H9 (cell line): ENCODE results near the gene TANC2. TPM values are rescaled to one million over a fixed set of nuclear protein-coding genes. Genes with fewer than 3 reads are reported as not detected.

Source experiments
- DNase-seq: peaks from one replicate; pipeline ENCODE4 v3.0.0-alpha.2; 2017
- H2AFZ ChIP-seq: one replicate; pipeline ENCODE4 v1.6.1; 2013; ENCODE audit warnings: mild to moderate bottlenecking, low read length, control low read depth, moderate library complexity
- H2AK5ac ChIP-seq: 2 replicates; pipeline ENCODE4 v1.6.1; 2013; ENCODE audit warnings: low read length, control low read depth, mixed read lengths; ENCODE audit not compliant: insufficient read length
- H2BK120ac ChIP-seq: one replicate; pipeline ENCODE4 v1.6.1; 2013; ENCODE audit warnings: low read depth, mild to moderate bottlenecking, low read length, control low read depth, inconsistent platforms; ENCODE audit not compliant: poor library complexity, severe bottlenecking
- H2BK12ac ChIP-seq: 2 replicates; pipeline ENCODE4 v1.6.1; 2013; ENCODE audit warnings: low read length, control low read depth, mixed read lengths, low read depth; ENCODE audit not compliant: insufficient read length
- H2BK15ac ChIP-seq: 2 replicates; pipeline ENCODE4 v1.6.1; 2013; ENCODE audit warnings: low read depth, low read length, control low read depth
- H2BK20ac ChIP-seq: one replicate; pipeline ENCODE4 v1.6.1; 2013; ENCODE audit warnings: low read depth, mild to moderate bottlenecking, low read length, control low read depth, inconsistent platforms; ENCODE audit not compliant: poor library complexity, severe bottlenecking
- H2BK5ac ChIP-seq: 2 replicates; pipeline ENCODE4 v1.6.1; 2013; ENCODE audit warnings: low read length, control low read depth, mixed read lengths; ENCODE audit not compliant: insufficient read length
- H3K14ac ChIP-seq: 2 replicates; pipeline ENCODE4 v1.6.1; 2013; ENCODE audit warnings: low read length, control low read depth; ENCODE audit not compliant: insufficient read depth
- H3K18ac ChIP-seq: 2 replicates; pipeline ENCODE4 v1.6.1; 2013; ENCODE audit warnings: low read depth, mild to moderate bottlenecking, mixed read lengths, low read length, control low read depth; ENCODE audit not compliant: insufficient read length
- H3K23ac ChIP-seq: 2 replicates; pipeline ENCODE4 v1.6.1; 2013; ENCODE audit warnings: low read length, control low read depth, mixed read lengths, low read depth; ENCODE audit not compliant: insufficient read length
- H3K23me2 ChIP-seq: 2 replicates; pipeline ENCODE4 v1.6.1; 2013; ENCODE audit warnings: low read depth, mild to moderate bottlenecking, mixed read lengths, low read length, control low read depth; ENCODE audit not compliant: insufficient read length, poor library complexity, severe bottlenecking
- H3K27ac ChIP-seq: 2 replicates; pipeline ENCODE4 v1.5.1; 2013; ENCODE audit warnings: low read length, control low read depth, mixed read lengths, low read depth; ENCODE audit not compliant: insufficient read length
- H3K27me3 ChIP-seq: 2 replicates; pipeline ENCODE4 v1.6.1; 2013; ENCODE audit warnings: low read length, control low read depth, inconsistent platforms; ENCODE audit not compliant: insufficient read depth
- H3K4ac ChIP-seq: 2 replicates; pipeline ENCODE4 v1.6.1; 2013; ENCODE audit warnings: low read depth, mild to moderate bottlenecking, control low read depth, inconsistent platforms, low read length, moderate library complexity
- H3K4me1 ChIP-seq: 2 replicates; pipeline ENCODE4 v1.6.1; 2013; ENCODE audit warnings: low read length, control low read depth, inconsistent platforms; ENCODE audit not compliant: insufficient read depth
- H3K4me2 ChIP-seq: 2 replicates; pipeline ENCODE4 v1.6.1; 2013; ENCODE audit warnings: low read length, control low read depth, mixed read lengths; ENCODE audit not compliant: insufficient read length, insufficient read depth
- H3K56ac ChIP-seq: 2 replicates; pipeline ENCODE4 v1.6.1; 2013; ENCODE audit warnings: low read depth, mild to moderate bottlenecking, mixed read lengths, low read length, control low read depth; ENCODE audit not compliant: insufficient read length
- H3K79me1 ChIP-seq: 2 replicates; pipeline ENCODE4 v1.6.1; 2013; ENCODE audit warnings: low read depth, mild to moderate bottlenecking, moderate library complexity, low read length, control low read depth, inconsistent platforms; ENCODE audit not compliant: insufficient read depth, poor library complexity, severe bottlenecking
- H3K79me2 ChIP-seq: 2 replicates; pipeline ENCODE4 v1.6.1; 2013; ENCODE audit warnings: low read length, control low read depth, inconsistent platforms; ENCODE audit not compliant: insufficient read depth
- H3K9ac ChIP-seq: 2 replicates; pipeline ENCODE4 v1.6.1; 2013; ENCODE audit warnings: low read length, control low read depth, mixed read lengths; ENCODE audit not compliant: insufficient read length; ENCODE audit errors: extremely low read depth
- H3K9me3 ChIP-seq: one replicate; pipeline ENCODE4 v1.6.1; 2013; ENCODE audit warnings: low read depth, low read length, inconsistent platforms; ENCODE audit not compliant: control insufficient read depth
- H3T11ph ChIP-seq: one replicate; pipeline ENCODE4 v1.6.1; 2013; ENCODE audit warnings: mild to moderate bottlenecking, low read length, control low read depth, inconsistent platforms
- H4K20me1 ChIP-seq: one replicate; pipeline ENCODE4 v1.6.1; 2013; ENCODE audit not compliant: control insufficient read depth, insufficient read length, insufficient read depth
- H4K5ac ChIP-seq: 2 replicates; pipeline ENCODE4 v1.6.1; 2013; ENCODE audit warnings: low read depth, mild to moderate bottlenecking, mixed read lengths, low read length, control low read depth; ENCODE audit not compliant: insufficient read length
- H4K8ac ChIP-seq: replicated peaks from 2 replicates; pipeline ENCODE4 v1.6.1; 2013; ENCODE audit warnings: low read length, control low read depth, mixed read lengths, low read depth; ENCODE audit not compliant: insufficient read length
- H4K91ac ChIP-seq: 2 replicates; pipeline ENCODE4 v1.6.1; 2013; ENCODE audit warnings: low read depth, mild to moderate bottlenecking, moderate library complexity, mixed read lengths, low read length, control low read depth; ENCODE audit not compliant: insufficient read length
- H3K27ac Mint-ChIP-seq, 3 experiments: 2 replicates in 2 of 3; 3 replicates in 1 of 3; pipeline ENCODE4 v1.8.0; 2020 to 2021; ENCODE audit warnings: mixed read lengths in 3 of 3, mild to moderate bottlenecking in 1 of 3, moderate library complexity in 1 of 3
- H3K27me3 Mint-ChIP-seq: 2 replicates; pipeline ENCODE4 v1.8.0; 2021; ENCODE audit warnings: low read depth, mild to moderate bottlenecking, moderate library complexity, mixed read lengths
- H3K36me3 Mint-ChIP-seq, 3 experiments: 2 replicates in 2 of 3; 3 replicates in 1 of 3; pipeline ENCODE4 v1.8.0; 2020 to 2021; ENCODE audit warnings: low read depth in 3 of 3, mixed read lengths in 3 of 3; ENCODE audit not compliant: insufficient read depth in 1 of 3
- H3K4me1 Mint-ChIP-seq, 2 experiments: 2 replicates each; pipeline ENCODE4 v1.8.0; 2020; ENCODE audit warnings: mixed read lengths in 2 of 2
- H3K4me3 Mint-ChIP-seq, 2 experiments: 2 replicates in 1 of 2; 3 replicates in 1 of 2; pipeline ENCODE4 v1.8.0; 2020 to 2021; ENCODE audit warnings: mild to moderate bottlenecking in 2 of 2, mixed read lengths in 2 of 2, moderate library complexity in 1 of 2
- H3K9me3 Mint-ChIP-seq, 2 experiments: 2 replicates in 1 of 2; 3 replicates in 1 of 2; pipeline ENCODE4 v1.8.0; 2020; ENCODE audit warnings: mild to moderate bottlenecking in 2 of 2, mixed read lengths in 2 of 2, moderate library complexity in 1 of 2
- WGBS: extraction: QIAGEN DNeasy Blood & Tissue Kit; methylation state at CpG from one replicate; pipeline ENCODE4 v1.1.7; 2013; ENCODE audit warnings: missing lambda C conversion rate, low lambda C conversion rate, mixed read lengths; ENCODE audit not compliant: insufficient read length; ENCODE audit errors: extremely low coverage; 5-methylcytosine and 5-hydroxymethylcytosine counted together
- total RNA-seq: library from RNA; stranded (reverse); gene quantifications from 2 replicates; pipeline ENCODE4 v1.2.1, GENCODE V29; 2021
- TF ChIP-seq, protein P1 (sequence below): fragments of 200-600 bp; sonication (generic); conservative IDR thresholded peaks from 3 replicates; pipeline ENCODE4 v1.8.0; 2021; ENCODE audit warnings: antibody characterized with exemption, mild to moderate bottlenecking

TANC2 gene
- total RNA-seq, 1 experiment from 2014 or later = 7.3 TPM

DNA sequence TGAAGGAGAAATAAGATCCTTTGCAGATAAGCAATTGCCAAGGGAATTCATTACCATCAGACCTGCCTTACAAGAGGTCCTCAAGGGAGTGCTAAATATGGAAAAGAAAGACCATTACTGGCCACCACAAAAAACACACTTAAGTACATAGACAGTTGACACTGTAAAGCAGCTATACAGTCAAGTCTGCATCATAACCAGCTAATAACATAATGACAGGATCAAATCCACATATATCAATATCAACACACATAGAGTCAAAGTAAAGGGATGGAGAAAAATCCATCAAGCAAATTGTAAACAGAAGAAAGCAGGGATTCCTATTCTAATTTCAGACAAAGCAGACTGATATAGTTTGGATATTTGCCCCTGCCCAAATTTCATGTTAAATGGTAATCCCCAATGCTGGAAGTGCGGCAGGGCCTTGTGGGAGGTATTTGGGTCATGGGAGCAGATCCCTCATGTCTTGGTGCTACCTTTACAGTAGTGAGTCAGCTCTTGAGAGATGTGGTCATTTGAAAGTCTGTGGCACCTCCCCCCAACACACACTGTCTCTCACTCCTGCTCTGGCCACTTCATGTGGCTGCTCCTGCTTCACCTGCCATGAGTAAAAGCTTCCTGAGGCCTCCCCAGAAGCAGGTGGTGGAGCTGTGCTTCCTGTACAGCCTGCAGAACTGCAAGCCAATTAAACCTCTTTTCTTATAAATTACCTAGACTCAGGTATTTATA is 32.8 kb downstream of the TANC2 start:
- no peak overlapping the region for H2BK12ac ChIP-seq
- no peak overlapping the region for H4K5ac ChIP-seq
- H3K18ac ChIP-seq = no peak overlapping the region
- no peaks in the 10 kb centered on the region for H3K4me1 ChIP-seq
- no peak overlapping the region for H2BK15ac ChIP-seq
- Mint-ChIP-seq H3K4me3 (no peak overlapping the region), H3K36me3 (no peaks in the 10 kb centered on the region), H3K9me3 (no peaks in the 10 kb centered on the region; a peak in 1 of 5 replicates), H3K27me3 (no peaks in the 10 kb centered on the region; the same call in 1 of the 2 replicates), H3K27ac (no peak overlapping the region), H3K4me1 (0 out of 4 replicates have a peak, but pooled peaks cover 0 to 3% of the 10 kb centered on the region in 2 experiments)
- H3K27me3 ChIP-seq = no peaks in the 10 kb centered on the region
- H3K79me1 ChIP-seq = no peaks in the 10 kb centered on the region
- no peak overlapping the region for H3K14ac ChIP-seq
- no peaks in the 10 kb centered on the region; the same call in 1 of the 2 replicates for H3K79me2 ChIP-seq
- H3K4ac ChIP-seq = no peak overlapping the region
- no peak overlapping the region for H2BK20ac ChIP-seq
- no peak overlapping the region for H4K8ac ChIP-seq
- no peak for DNase-seq
- no peak overlapping the region for H4K91ac ChIP-seq
- H2AFZ ChIP-seq = no peak overlapping the region
- no peak overlapping the region for H3K56ac ChIP-seq
- no peak overlapping the region for H3T11ph ChIP-seq
- H3K9ac ChIP-seq = no peak overlapping the region
- H2AK5ac ChIP-seq = no peak overlapping the region
- no peak overlapping the region for H3K4me2 ChIP-seq
- H3K9me3 ChIP-seq = no peaks in the 10 kb centered on the region
- H4K20me1 ChIP-seq = no peaks in the 10 kb centered on the region
- TF ChIP-seq, protein P1, sequence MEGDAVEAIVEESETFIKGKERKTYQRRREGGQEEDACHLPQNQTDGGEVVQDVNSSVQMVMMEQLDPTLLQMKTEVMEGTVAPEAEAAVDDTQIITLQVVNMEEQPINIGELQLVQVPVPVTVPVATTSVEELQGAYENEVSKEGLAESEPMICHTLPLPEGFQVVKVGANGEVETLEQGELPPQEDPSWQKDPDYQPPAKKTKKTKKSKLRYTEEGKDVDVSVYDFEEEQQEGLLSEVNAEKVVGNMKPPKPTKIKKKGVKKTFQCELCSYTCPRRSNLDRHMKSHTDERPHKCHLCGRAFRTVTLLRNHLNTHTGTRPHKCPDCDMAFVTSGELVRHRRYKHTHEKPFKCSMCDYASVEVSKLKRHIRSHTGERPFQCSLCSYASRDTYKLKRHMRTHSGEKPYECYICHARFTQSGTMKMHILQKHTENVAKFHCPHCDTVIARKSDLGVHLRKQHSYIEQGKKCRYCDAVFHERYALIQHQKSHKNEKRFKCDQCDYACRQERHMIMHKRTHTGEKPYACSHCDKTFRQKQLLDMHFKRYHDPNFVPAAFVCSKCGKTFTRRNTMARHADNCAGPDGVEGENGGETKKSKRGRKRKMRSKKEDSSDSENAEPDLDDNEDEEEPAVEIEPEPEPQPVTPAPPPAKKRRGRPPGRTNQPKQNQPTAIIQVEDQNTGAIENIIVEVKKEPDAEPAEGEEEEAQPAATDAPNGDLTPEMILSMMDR = no peak
- no peak overlapping the region for H2BK5ac ChIP-seq
- H3K23ac ChIP-seq = no peak overlapping the region
- H3K27ac ChIP-seq = no peak overlapping the region
- no peak overlapping the region for H2BK120ac ChIP-seq
- no peaks in the 10 kb centered on the region for H3K23me2 ChIP-seq
- no CpG with 5 or more reads among the region's 1 CpG for WGBS
